A549 (cell line): ENCODE results near the gene MDGA2. TPM values are rescaled to one million over a fixed set of nuclear protein-coding genes. Genes with fewer than 3 reads are reported as not detected.

Experiments used
- ATAC-seq, 2 experiments: fragments of 200-7000 bp in 1 of 2; fragments of >200 bp in 1 of 2; cut with Nextera tagmentation in 1 of 2; cut with Tn5 transposase in 1 of 2; 3 replicates each; pipeline versions ENCODE4 v1.8.0 to v1.9.1; 2018 to 2020; ENCODE audit warnings: mild to moderate bottlenecking in 1 of 2, moderate library complexity in 1 of 2
- CTCF ChIA-PET: fragments of 300-600 bp; sonication (Branson Sonifier 250); formaldehyde crosslinking; extraction: SDS; loops from one replicate; lab custom pipeline; 2021; ENCODE audit warnings: antibody characterized with exemption, inconsistent platforms; lab: Yijun Ruan, JAX
- POLR2A ChIA-PET: fragments of 350-600 bp; formaldehyde crosslinking; extraction: SDS; loops from one replicate; lab custom pipeline; 2021; ENCODE audit warnings: antibody characterized with exemption, inconsistent platforms; lab: Yijun Ruan, JAX
- DNase-seq, 2 experiments: peaks; one replicate each; pipeline versions ENCODE4 v3.0.0 to v3.0.0-alpha.2; 2011 to 2016; ENCODE audit warnings: low read depth in 1 of 2, low spot score in 1 of 2
- FAIRE-seq: peaks from 2 replicates; lab custom pipeline; 2011; peaks lifted over from hg19 to GRCh38; lab: Jason Lieb, UNC
- H3K27ac ChIP-seq, 2 experiments: fragments of >200 bp; sonication (Bioruptor Twin); formaldehyde crosslinking; 3 replicates each; pipeline ENCODE4 v1.5.1; 2016 to 2017
- H3K4me1 ChIP-seq: fragments of >200 bp; sonication (Bioruptor Twin); formaldehyde crosslinking; 3 replicates; pipeline ENCODE4 v1.6.1; 2016
- H3K4me2 ChIP-seq: fragments of >200 bp; sonication (Bioruptor Twin); formaldehyde crosslinking; 3 replicates; pipeline ENCODE4 v1.6.1; 2016
- H3K4me3 ChIP-seq: fragments of >200 bp; sonication (Bioruptor Twin); formaldehyde crosslinking; 3 replicates; pipeline ENCODE4 v1.5.1; 2016
- H3K9me3 ChIP-seq: fragments of >200 bp; sonication (Bioruptor Twin); formaldehyde crosslinking; 3 replicates; pipeline ENCODE4 v1.6.1; 2016
- BHLHE40 ChIP-seq: IDR thresholded peaks from 2 replicates; pipeline ENCODE4 v1.6.1; 2012; ENCODE audit warnings: low read depth, low read length, inconsistent platforms
- CHD4 ChIP-seq: fragments of 200-600 bp; sonication (generic); IDR thresholded peaks from 2 replicates; pipeline ENCODE4 v1.6.1; 2016; ENCODE audit warnings: antibody characterized with exemption, mild to moderate bottlenecking, borderline replicate concordance
- EP300 ChIP-seq, 2 experiments: fragments of >200 bp; sonication (Bioruptor Twin); formaldehyde crosslinking; IDR thresholded peaks; 2 replicates in 1 of 2; 3 replicates in 1 of 2; pipeline ENCODE4 v1.6.1; 2016 to 2017
- FOSB ChIP-seq: fragments of 250-450 bp; sonication (Bioruptor Pico); IDR thresholded peaks from 2 replicates; pipeline ENCODE4 v1.5.0; 2020; ENCODE audit warnings: mild to moderate bottlenecking, moderate library complexity
- FOSL2 ChIP-seq, 2 experiments: fragments of 450-650 bp in 1 of 2; fragments of >200 bp in 1 of 2; sonication (Bioruptor Twin) in 1 of 2; formaldehyde crosslinking; IDR thresholded peaks; 2 replicates each; pipeline versions ENCODE4 v1.5.0 to v1.6.1; 2016 to 2020; ENCODE audit warnings: mild to moderate bottlenecking in 1 of 2, moderate library complexity in 1 of 2
- FOXS1 ChIP-seq: fragments of 250-450 bp; sonication (Bioruptor Pico); IDR thresholded peaks from 2 replicates; pipeline ENCODE4 v1.5.0; 2020; ENCODE audit warnings: mild to moderate bottlenecking, moderate library complexity
- GATA3 ChIP-seq: IDR thresholded peaks from 2 replicates; pipeline ENCODE4 v1.6.1; 2012; ENCODE audit warnings: borderline replicate concordance
- HDAC2 ChIP-seq: fragments of 200-600 bp; sonication (generic); IDR thresholded peaks from 2 replicates; pipeline ENCODE4 v1.6.1; 2016
- HEYL ChIP-seq: fragments of 250-450 bp; sonication (Bioruptor Pico); IDR thresholded peaks from 2 replicates; pipeline ENCODE4 v1.8.0; 2021; ENCODE audit warnings: mild to moderate bottlenecking, moderate library complexity
- HOXB5 ChIP-seq: fragments of 250-450 bp; sonication (Bioruptor Pico); IDR thresholded peaks from 2 replicates; pipeline ENCODE4 v1.5.0; 2020; ENCODE audit warnings: mild to moderate bottlenecking, moderate library complexity
- JUN ChIP-seq, 2 experiments: fragments of >200 bp; sonication (Bioruptor Twin); formaldehyde crosslinking; IDR thresholded peaks; 2 replicates in 1 of 2; 3 replicates in 1 of 2; pipeline ENCODE4 v1.6.1; 2016 to 2017
- JUNB ChIP-seq: fragments of >200 bp; sonication (Bioruptor Twin); formaldehyde crosslinking; IDR thresholded peaks from 2 replicates; pipeline ENCODE4 v1.6.1; 2016
- KDM5A ChIP-seq: fragments of 200-600 bp; sonication (generic); IDR thresholded peaks from 2 replicates; pipeline ENCODE4 v1.6.1; 2016; ENCODE audit warnings: antibody characterized with exemption, mild to moderate bottlenecking
- MAFK ChIP-seq: fragments of 450-650 bp; IDR thresholded peaks from 2 replicates; pipeline ENCODE4 v1.6.1; 2014; ENCODE audit not compliant: partially characterized antibody
- PHF8 ChIP-seq: fragments of 200-600 bp; sonication (generic); IDR thresholded peaks from 2 replicates; pipeline ENCODE4 v1.6.1; 2016; ENCODE audit warnings: low read depth, mild to moderate bottlenecking, antibody characterized with exemption, moderate library complexity, borderline replicate concordance
- RAD21 ChIP-seq, 2 experiments: fragments of >200 bp in 1 of 2; sonication (Bioruptor Twin) in 1 of 2; formaldehyde crosslinking in 1 of 2; IDR thresholded peaks in 1 of 2; conservative IDR thresholded peaks in 1 of 2; 2 replicates in 1 of 2; 3 replicates in 1 of 2; pipeline ENCODE4 v1.6.1; 2012 to 2018; ENCODE audit warnings: inconsistent platforms in 1 of 2
- RCOR1 ChIP-seq: fragments of 150-350 bp; IDR thresholded peaks from 2 replicates; pipeline ENCODE4 v1.6.1; 2014; ENCODE audit warnings: antibody characterized with exemption, low read length, low read depth
- RNF2 ChIP-seq: fragments of 200-600 bp; sonication (generic); IDR thresholded peaks from 2 replicates; pipeline ENCODE4 v1.6.1; 2016; ENCODE audit warnings: low read depth, mild to moderate bottlenecking, antibody characterized with exemption, moderate library complexity, borderline replicate concordance
- TP53 ChIP-seq: fragments of 250-450 bp; sonication (Bioruptor Pico); IDR thresholded peaks from 2 replicates; pipeline ENCODE4 v1.5.0; 2021; ENCODE audit warnings: mild to moderate bottlenecking, moderate library complexity
- WGBS: methylation state at CpG from one replicate; pipeline ENCODE4 v1.1.6; 2017; ENCODE audit errors: missing lambda C conversion rate; 5-methylcytosine and 5-hydroxymethylcytosine counted together
- polyA plus RNA-seq, 4 experiments: library from polyadenylated mRNA; depleted of rRNA in 3 of 4; stranded (reverse); fragments of >200 nt; fragmentation: RNase III in 1 of 4; extraction: RNeasy Plus Mini Kit Qiagen cat#74134 plus additional on column Dnase treatment in 1 of 4; gene quantifications; 2 replicates in 3 of 4; 3 replicates in 1 of 4; pipeline ENCODE4 v1.2.3, GENCODE V29; 2011 to 2017
- TF ChIP-seq, protein P1 (sequence below): fragments of 450-650 bp; IDR thresholded peaks from 2 replicates; pipeline ENCODE4 v1.6.1; 2014; ENCODE audit warnings: antibody characterized with exemption
- TF ChIP-seq, protein P2 (sequence below): IDR thresholded peaks from 2 replicates; pipeline ENCODE4 v1.6.1; 2012

MDGA2 gene
- polyA plus RNA-seq, 2 of the 4 experiments (the other 2 are of a cell fraction): 0.08 to 0.12 TPM

DNA sequence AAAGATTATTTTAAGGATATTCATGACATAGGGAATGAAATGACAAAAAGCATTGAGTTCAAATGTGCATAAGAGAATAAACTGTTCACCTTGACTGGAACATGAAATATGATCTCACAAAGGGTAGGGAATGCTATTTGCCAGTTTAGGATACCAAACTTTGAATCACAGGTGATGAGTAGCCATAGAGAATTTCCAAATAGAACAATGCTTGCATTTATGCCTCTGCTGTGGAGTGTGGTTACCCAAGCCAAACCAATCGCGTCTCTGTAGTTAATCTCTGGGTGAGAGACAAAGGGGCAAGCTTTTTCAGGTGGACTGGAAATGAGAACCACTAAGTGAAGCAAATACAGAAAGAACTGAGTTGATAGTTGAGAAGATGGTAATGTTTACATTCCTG lies 652.7 kb downstream of the MDGA2 start:
- ATAC-seq (no peak), DNase-seq (no peak), FAIRE-seq (no peak)
- no peak overlapping the region for H3K4me2 ChIP-seq
- ChIA-PET POLR2A (no interaction called here), CTCF (no interaction called here)
- no peak for TF ChIP-seq HOXB5 (CRISPR knock-in tag)
- TF ChIP-seq, protein P1, sequence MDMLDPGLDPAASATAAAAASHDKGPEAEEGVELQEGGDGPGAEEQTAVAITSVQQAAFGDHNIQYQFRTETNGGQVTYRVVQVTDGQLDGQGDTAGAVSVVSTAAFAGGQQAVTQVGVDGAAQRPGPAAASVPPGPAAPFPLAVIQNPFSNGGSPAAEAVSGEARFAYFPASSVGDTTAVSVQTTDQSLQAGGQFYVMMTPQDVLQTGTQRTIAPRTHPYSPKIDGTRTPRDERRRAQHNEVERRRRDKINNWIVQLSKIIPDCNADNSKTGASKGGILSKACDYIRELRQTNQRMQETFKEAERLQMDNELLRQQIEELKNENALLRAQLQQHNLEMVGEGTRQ: no peak
- TF ChIP-seq FOSB (CRISPR knock-in tag): no peak
- no peak for TF ChIP-seq FOXS1 (CRISPR knock-in tag)
- no peak for TF ChIP-seq RNF2
- no peak for TF ChIP-seq TP53
- TF ChIP-seq, protein P2, sequence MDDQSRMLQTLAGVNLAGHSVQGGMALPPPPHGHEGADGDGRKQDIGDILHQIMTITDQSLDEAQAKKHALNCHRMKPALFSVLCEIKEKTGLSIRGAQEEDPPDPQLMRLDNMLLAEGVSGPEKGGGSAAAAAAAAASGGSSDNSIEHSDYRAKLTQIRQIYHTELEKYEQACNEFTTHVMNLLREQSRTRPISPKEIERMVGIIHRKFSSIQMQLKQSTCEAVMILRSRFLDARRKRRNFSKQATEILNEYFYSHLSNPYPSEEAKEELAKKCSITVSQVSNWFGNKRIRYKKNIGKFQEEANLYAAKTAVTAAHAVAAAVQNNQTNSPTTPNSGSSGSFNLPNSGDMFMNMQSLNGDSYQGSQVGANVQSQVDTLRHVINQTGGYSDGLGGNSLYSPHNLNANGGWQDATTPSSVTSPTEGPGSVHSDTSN: no peak
- TF ChIP-seq EP300 (IDR thresholded peaks at IDR 0.05): no peak
- TF ChIP-seq MAFK: no peak
- no peak for TF ChIP-seq BHLHE40
- TF ChIP-seq RCOR1: no peak
- no peak for TF ChIP-seq HDAC2
- TF ChIP-seq JUNB: no peak
- no peak for TF ChIP-seq CHD4
- TF ChIP-seq KDM5A: no peak
- no peak for TF ChIP-seq PHF8
- H3K4me3 ChIP-seq: no peak overlapping the region
- 72% methylated on average over 2 of the region's 2 CpGs for WGBS
- H3K4me1 ChIP-seq: no peaks in the 10 kb centered on the region
- no peaks in the 10 kb centered on the region for H3K9me3 ChIP-seq
- H3K27ac ChIP-seq: no peak overlapping the region

DNA sequence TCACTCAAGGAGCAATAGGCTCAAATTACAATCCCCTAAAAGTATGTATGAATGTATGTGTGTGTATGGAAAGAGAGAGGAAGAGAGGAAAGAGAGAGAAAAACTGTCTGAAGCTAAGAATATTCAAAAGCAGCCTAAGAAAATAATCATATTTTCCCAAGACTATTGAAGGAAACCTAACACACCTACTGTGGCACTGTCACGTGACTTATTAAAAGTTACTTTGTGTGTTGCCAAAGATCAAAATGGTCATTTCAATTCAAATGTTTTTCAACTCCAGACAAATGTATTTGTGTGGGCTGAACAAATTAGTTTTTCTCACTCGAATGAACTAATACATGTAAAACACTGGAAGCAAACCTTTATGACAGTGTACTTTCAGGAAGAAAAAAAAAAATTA lies 654.9 kb downstream of the MDGA2 start:
- H3K4me1 ChIP-seq: no peaks in the 10 kb centered on the region
- WGBS: 3% methylated on average over 2 of the region's 2 CpGs
- H3K27ac ChIP-seq: no peak overlapping the region
- CTCF ChIA-PET: no interaction called here
- no peak overlapping the region for H3K4me3 ChIP-seq
- no peak overlapping the region for H3K4me2 ChIP-seq
- POLR2A ChIA-PET: no interaction called here
- no peak for TF ChIP-seq JUN (IDR thresholded peaks at IDR 0.05)
- FAIRE-seq (no peak), ATAC-seq (no peak), DNase-seq (no peak)
- no peaks in the 10 kb centered on the region for H3K9me3 ChIP-seq

DNA sequence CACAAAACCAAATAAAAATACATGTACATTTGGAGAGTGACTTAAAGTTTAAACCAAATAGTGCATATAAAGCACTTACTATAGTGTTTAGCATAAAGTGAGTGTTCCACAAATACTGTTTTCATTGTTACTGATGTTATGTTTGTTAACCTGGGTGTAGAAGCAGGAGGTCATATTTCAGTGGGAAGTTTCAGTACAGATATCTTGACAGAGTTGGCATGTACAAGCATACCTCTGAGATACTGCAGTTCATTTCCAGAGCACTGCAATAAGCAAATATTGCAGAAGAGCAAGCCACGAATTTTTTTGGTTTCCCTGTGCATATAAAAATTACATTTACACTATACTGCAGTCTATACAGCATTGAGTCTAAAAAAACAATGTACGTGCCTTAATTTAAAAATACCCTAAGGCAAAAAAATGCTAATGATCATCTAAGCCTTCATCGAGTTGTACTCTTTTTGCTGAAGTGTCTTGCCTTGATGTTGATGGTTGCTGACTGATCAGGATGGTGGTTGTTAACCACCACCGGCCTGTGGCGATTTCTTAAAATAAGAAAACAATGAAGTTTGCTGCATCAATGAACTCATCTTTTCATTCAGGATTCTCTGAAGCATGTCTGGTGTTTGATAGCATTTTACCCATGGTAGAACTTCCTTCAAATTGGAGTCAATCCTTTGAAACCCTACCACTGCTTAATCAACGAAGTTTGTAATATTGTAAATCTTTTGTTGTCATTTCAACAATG lies 662.7 kb downstream of the MDGA2 start:
- Histone ChIP-seq H3K9me3 (no peaks in the 10 kb centered on the region), H3K4me2 (no peak overlapping the region), H3K4me1 (no peaks in the 10 kb centered on the region), H3K27ac (no peak overlapping the region), H3K4me3 (no peak overlapping the region)
- POLR2A ChIA-PET: no interaction called here
- FAIRE-seq (no peak), DNase-seq (no peak), ATAC-seq (no peak)
- no peak for TF ChIP-seq HEYL (CRISPR knock-in tag)
- no peak for TF ChIP-seq RAD21 (conservative IDR thresholded peaks at IDR 0.05 in 1 of 2, IDR thresholded peaks at IDR 0.05 in 1 of 2)
- TF ChIP-seq FOSL2 (IDR thresholded peaks at IDR 0.05): no peak
- no peak for TF ChIP-seq FOSL2 (CRISPR knock-in tag; IDR thresholded peaks at IDR 0.05)
- no peak for TF ChIP-seq KDM5A
- TF ChIP-seq MAFK: no peak
- no peak for TF ChIP-seq FOSB (CRISPR knock-in tag)
- no peak for TF ChIP-seq GATA3
- CTCF ChIA-PET: no interaction called here
- 21% methylated on average over 6 of the region's 6 CpGs for WGBS
